ENCODE measurements around the gene LRG1.

Gene LRG1

GRCh38 chr19:4582980-4583842, 43.4 kb upstream of the LRG1 start:
- TF ChIP-seq Cebpa-rat (IDR thresholded peaks at IDR 0.05), result no peak
- Histone ChIP-seq H3K27ac (no peak overlapping the region), H3K4me2 (peak overlapping the region; percentile 49), H3K4me1 (peaks cover 39% of the 10 kb centered on the region), H4K20me1 (0 out of 2 replicates have a peak, but pooled peaks cover 14% of the 10 kb centered on the region), H3K4me3 (no peak overlapping the region), H3K27me3 (peaks cover 28% of the 10 kb centered on the region), H3K9ac (no peak overlapping the region), H3K9me3 (no peaks in the 10 kb centered on the region), H3K36me3 (no peaks in the 10 kb centered on the region)

GRCh38 chr19:4581666-4582553, 42.1 kb upstream of the LRG1 start:
- Histone ChIP-seq H3K9ac (no peak overlapping the region), H4K20me1 (0 out of 2 replicates have a peak, but pooled peaks cover 14% of the 10 kb centered on the region), H3K27me3 (peaks cover 28% of the 10 kb centered on the region), H3K36me3 (no peaks in the 10 kb centered on the region), H3K27ac (no peak overlapping the region), H3K9me3 (no peaks in the 10 kb centered on the region), H3K4me1 (peaks cover 39% of the 10 kb centered on the region), H3K4me2 (peak overlapping the region; percentile 82), H3K4me3 (peak overlapping the region; percentile 68)
- no peak for TF ChIP-seq Cebpa-rat (IDR thresholded peaks at IDR 0.05)

GRCh38 chr19:4580961-4581665, 41.3 kb upstream of the LRG1 start:
- no peak for TF ChIP-seq Cebpa-rat (IDR thresholded peaks at IDR 0.05)
- Histone ChIP-seq H3K4me3 (peak overlapping the region; percentile 68), H3K4me2 (peak overlapping the region; percentile 82), H3K27me3 (peaks cover 28% of the 10 kb centered on the region), H3K27ac (no peak overlapping the region), H3K36me3 (no peaks in the 10 kb centered on the region), H3K4me1 (peaks cover 39% of the 10 kb centered on the region), H3K9me3 (no peaks in the 10 kb centered on the region), H3K9ac (no peak overlapping the region), H4K20me1 (0 out of 2 replicates have a peak, but pooled peaks cover 14% of the 10 kb centered on the region)

- no peak overlapping the region for H3K9ac ChIP-seq
- H3K27ac ChIP-seq, result no peak overlapping the region
- 0 out of 2 replicates have a peak, but pooled peaks cover 14% of the 10 kb centered on the region for H4K20me1 ChIP-seq
- H3K4me3 ChIP-seq, result peak overlapping the region; percentile 68
- TF ChIP-seq Cebpa-rat (IDR thresholded peaks at IDR 0.05), result no peak
- no peaks in the 10 kb centered on the region for H3K36me3 ChIP-seq
- no peaks in the 10 kb centered on the region for H3K9me3 ChIP-seq
- peaks cover 47% of the 10 kb centered on the region for H3K4me1 ChIP-seq
- peak overlapping the region; percentile 82 for H3K4me2 ChIP-seq
- peaks cover 28% of the 10 kb centered on the region for H3K27me3 ChIP-seq
Measured at GRCh38 chr19:4580021-4580901, 40.4 kb upstream of the LRG1 start.

- Histone ChIP-seq H3K36me3 (no peaks in the 10 kb centered on the region), H3K4me2 (no peak overlapping the region), H4K20me1 (0 out of 2 replicates have a peak, but pooled peaks cover 14% of the 10 kb centered on the region), H3K4me1 (peaks cover 47% of the 10 kb centered on the region), H3K27ac (no peak overlapping the region), H3K4me3 (no peak overlapping the region), H3K9me3 (no peaks in the 10 kb centered on the region), H3K27me3 (peaks cover 28% of the 10 kb centered on the region), H3K9ac (no peak overlapping the region)
- TF ChIP-seq Cebpa-rat (IDR thresholded peaks at IDR 0.05), result no peak
Measured at GRCh38 chr19:4579389-4579788, 39.6 kb upstream of the LRG1 start.

GRCh38 chr19:4578552-4579248, 38.9 kb upstream of the LRG1 start:
- no peak overlapping the region for H3K4me3 ChIP-seq
- TF ChIP-seq Cebpa-rat (IDR thresholded peaks at IDR 0.05), result no peak
- H3K4me1 ChIP-seq, result peaks cover 41% of the 10 kb centered on the region
- 0 out of 2 replicates have a peak, but pooled peaks cover 14% of the 10 kb centered on the region for H4K20me1 ChIP-seq
- H3K27ac ChIP-seq, result no peak overlapping the region
- no peaks in the 10 kb centered on the region for H3K36me3 ChIP-seq
- H3K4me2 ChIP-seq, result no peak overlapping the region
- H3K9ac ChIP-seq, result no peak overlapping the region
- H3K27me3 ChIP-seq, result peaks cover 28% of the 10 kb centered on the region
- no peaks in the 10 kb centered on the region for H3K9me3 ChIP-seq

GRCh38 chr19:4577020-4577782, 37.4 kb upstream of the LRG1 start:
- 0 out of 2 replicates have a peak, but pooled peaks cover 14% of the 10 kb centered on the region for H4K20me1 ChIP-seq

More at GRCh38 chr19:4577020-4577782, 37.4 kb upstream of the LRG1 start:
- H3K9ac ChIP-seq, result no peak overlapping the region
- H3K4me3 ChIP-seq, result no peak overlapping the region
- no peak overlapping the region for H3K27ac ChIP-seq
- H3K4me2 ChIP-seq, result no peak overlapping the region
- peaks cover 26% of the 10 kb centered on the region for H3K27me3 ChIP-seq
- TF ChIP-seq Cebpa-rat (IDR thresholded peaks at IDR 0.05), result no peak
- H3K9me3 ChIP-seq, result no peaks in the 10 kb centered on the region
- H3K36me3 ChIP-seq, result no peaks in the 10 kb centered on the region
- peaks cover 31% of the 10 kb centered on the region for H3K4me1 ChIP-seq
